Measurements from ENCODE around the gene PHLDB2.

DNA sequence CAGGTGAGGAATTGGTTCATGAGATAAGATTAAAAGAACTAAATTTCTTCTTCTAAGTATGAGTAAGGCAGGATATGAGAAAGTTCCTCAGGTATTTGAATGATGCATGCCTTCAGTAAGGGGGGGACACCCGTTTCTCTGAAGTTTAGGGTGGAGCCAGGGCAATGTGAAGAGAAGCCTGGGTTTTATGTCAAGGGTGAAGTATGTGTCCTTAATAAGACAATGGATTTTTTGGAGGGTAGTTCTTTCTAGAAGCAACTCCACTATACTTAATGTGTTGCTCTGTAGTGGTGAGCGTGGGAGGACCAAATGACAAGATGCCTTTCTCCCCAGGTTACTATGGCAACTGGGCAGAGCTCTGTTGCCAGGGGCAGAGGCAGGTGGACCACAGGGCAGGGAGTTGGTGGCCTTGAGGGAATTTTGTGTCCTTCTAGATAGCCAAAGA lies 44.0 kb downstream of the PHLDB2 start:
- no peak for TF ChIP-seq CTCF (IDR thresholded peaks at IDR 0.05)
- TF ChIP-seq POLR2A (IDR thresholded peaks at IDR 0.05): no peak

Data from heart left ventricle (tissue), 13 donors.